HPDE6-E6E7 (cell line): ENCODE measurements around the gene CTDSP1.

Experiments used
- DNase-seq: peaks from one replicate; pipeline ENCODE4 v3.0.0; 2011; ENCODE audit warnings: missing footprints; ENCODE audit errors: extremely low spot score

CTDSP1 gene

GRCh38 chr2:218425531-218425930 is 25.9 kb downstream of the CTDSP1 start:
- no peak for DNase-seq

GRCh38 chr2:218427741-218428140 is 28.1 kb downstream of the CTDSP1 start:
- DNase-seq, result no peak

GRCh38 chr2:218428846-218429558 is 29.3 kb downstream of the CTDSP1 start:
- no peak for DNase-seq

- DNase-seq, result no peak
These were observed 30.4 kb downstream of the CTDSP1 start for GRCh38 chr2:218429911-218430692.

- no peak for DNase-seq
These were observed 31.1 kb downstream of the CTDSP1 start for GRCh38 chr2:218430721-218431120.

- DNase-seq, result no peak
These were observed 32.2 kb downstream of the CTDSP1 start for GRCh38 chr2:218431878-218432277.

GRCh38 chr2:218432676-218433365 is 33.2 kb downstream of the CTDSP1 start:
- DNase-seq, result no peak

- no peak for DNase-seq
These were observed 34.8 kb downstream of the CTDSP1 start for GRCh38 chr2:218434456-218434855.

GRCh38 chr2:218435003-218435982 is 35.6 kb downstream of the CTDSP1 start:
- no peak for DNase-seq

- no peak for DNase-seq
These were observed 37.3 kb downstream of the CTDSP1 start for GRCh38 chr2:218436992-218437391.

- no peak for DNase-seq
These were observed 38.3 kb downstream of the CTDSP1 start for GRCh38 chr2:218437969-218438368.

- DNase-seq, result no peak
These were observed 38.9 kb downstream of the CTDSP1 start for GRCh38 chr2:218438596-218438995.

- DNase-seq, result no peak
These were observed 45.2 kb downstream of the CTDSP1 start for GRCh38 chr2:218444692-218445357.

GRCh38 chr2:218445602-218446001 is 45.9 kb downstream of the CTDSP1 start:
- DNase-seq, result no peak

GRCh38 chr2:218446547-218446946 is 46.9 kb downstream of the CTDSP1 start:
- no peak for DNase-seq

GRCh38 chr2:218447072-218447471 is 47.4 kb downstream of the CTDSP1 start:
- no peak for DNase-seq

GRCh38 chr2:218448934-218449333 is 49.3 kb downstream of the CTDSP1 start:
- peak; percentile 39 for DNase-seq

- no peak for DNase-seq
These were observed 52.4 kb downstream of the CTDSP1 start for GRCh38 chr2:218452079-218452478.
